Panc1 (cell line): ENCODE results near the gene KRT13.

Experiments used
- TCF7L2 ChIP-seq: IDR thresholded peaks from 2 replicates; pipeline ENCODE4 v1.6.1; 2011; ENCODE audit warnings: mild to moderate bottlenecking, low read depth, low read length, inconsistent platforms
- TF ChIP-seq, protein P1 (sequence below), 2 experiments: IDR thresholded peaks; 2 replicates each; pipeline ENCODE4 v1.6.1; 2011 to 2012; ENCODE audit warnings: low read depth in 2 of 2, control low read depth in 1 of 2, low read length in 1 of 2, mild to moderate bottlenecking in 1 of 2, moderate library complexity in 1 of 2; ENCODE audit not compliant: insufficient read depth in 1 of 2

DNA sequence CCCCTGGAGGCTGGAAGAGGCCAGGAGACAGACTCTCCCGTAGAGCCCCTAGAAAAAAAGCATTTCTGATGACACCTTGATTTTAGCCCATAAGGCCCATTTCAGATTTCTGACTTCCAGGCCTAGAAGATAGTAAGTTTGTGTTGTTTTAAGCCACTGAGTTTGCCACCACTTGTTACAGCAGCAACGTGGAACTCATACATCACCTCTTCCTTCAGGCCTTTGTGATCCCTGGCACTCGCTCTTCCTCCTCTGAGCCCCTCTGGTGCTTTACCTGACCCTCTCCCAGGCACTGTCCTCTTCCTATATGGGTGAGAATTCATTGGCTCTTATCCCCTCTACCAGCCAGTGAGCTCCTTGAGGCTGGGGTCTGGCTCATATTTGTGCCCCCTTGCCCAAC, 41.4 kb upstream of the KRT13 start:
- TF ChIP-seq, protein P1, sequence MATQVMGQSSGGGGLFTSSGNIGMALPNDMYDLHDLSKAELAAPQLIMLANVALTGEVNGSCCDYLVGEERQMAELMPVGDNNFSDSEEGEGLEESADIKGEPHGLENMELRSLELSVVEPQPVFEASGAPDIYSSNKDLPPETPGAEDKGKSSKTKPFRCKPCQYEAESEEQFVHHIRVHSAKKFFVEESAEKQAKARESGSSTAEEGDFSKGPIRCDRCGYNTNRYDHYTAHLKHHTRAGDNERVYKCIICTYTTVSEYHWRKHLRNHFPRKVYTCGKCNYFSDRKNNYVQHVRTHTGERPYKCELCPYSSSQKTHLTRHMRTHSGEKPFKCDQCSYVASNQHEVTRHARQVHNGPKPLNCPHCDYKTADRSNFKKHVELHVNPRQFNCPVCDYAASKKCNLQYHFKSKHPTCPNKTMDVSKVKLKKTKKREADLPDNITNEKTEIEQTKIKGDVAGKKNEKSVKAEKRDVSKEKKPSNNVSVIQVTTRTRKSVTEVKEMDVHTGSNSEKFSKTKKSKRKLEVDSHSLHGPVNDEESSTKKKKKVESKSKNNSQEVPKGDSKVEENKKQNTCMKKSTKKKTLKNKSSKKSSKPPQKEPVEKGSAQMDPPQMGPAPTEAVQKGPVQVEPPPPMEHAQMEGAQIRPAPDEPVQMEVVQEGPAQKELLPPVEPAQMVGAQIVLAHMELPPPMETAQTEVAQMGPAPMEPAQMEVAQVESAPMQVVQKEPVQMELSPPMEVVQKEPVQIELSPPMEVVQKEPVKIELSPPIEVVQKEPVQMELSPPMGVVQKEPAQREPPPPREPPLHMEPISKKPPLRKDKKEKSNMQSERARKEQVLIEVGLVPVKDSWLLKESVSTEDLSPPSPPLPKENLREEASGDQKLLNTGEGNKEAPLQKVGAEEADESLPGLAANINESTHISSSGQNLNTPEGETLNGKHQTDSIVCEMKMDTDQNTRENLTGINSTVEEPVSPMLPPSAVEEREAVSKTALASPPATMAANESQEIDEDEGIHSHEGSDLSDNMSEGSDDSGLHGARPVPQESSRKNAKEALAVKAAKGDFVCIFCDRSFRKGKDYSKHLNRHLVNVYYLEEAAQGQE (IDR thresholded peaks at IDR 0.05; ENCODE audit: insufficient read depth in 1 of 2, low read depth in 2 of 2, low read length in 1 of 2): no peak
- no peak for TF ChIP-seq TCF7L2
